ENCODE data around the gene SNAP91. TPM values are rescaled to one million over a fixed set of nuclear protein-coding genes. Genes with fewer than 3 reads are reported as not detected.
"Not testable (repeated sequence)": the region's sequence is repeated elsewhere in the genome, so short reads cannot be mapped to it uniquely, and the experiment has no call there.

Gene SNAP91, protein sequence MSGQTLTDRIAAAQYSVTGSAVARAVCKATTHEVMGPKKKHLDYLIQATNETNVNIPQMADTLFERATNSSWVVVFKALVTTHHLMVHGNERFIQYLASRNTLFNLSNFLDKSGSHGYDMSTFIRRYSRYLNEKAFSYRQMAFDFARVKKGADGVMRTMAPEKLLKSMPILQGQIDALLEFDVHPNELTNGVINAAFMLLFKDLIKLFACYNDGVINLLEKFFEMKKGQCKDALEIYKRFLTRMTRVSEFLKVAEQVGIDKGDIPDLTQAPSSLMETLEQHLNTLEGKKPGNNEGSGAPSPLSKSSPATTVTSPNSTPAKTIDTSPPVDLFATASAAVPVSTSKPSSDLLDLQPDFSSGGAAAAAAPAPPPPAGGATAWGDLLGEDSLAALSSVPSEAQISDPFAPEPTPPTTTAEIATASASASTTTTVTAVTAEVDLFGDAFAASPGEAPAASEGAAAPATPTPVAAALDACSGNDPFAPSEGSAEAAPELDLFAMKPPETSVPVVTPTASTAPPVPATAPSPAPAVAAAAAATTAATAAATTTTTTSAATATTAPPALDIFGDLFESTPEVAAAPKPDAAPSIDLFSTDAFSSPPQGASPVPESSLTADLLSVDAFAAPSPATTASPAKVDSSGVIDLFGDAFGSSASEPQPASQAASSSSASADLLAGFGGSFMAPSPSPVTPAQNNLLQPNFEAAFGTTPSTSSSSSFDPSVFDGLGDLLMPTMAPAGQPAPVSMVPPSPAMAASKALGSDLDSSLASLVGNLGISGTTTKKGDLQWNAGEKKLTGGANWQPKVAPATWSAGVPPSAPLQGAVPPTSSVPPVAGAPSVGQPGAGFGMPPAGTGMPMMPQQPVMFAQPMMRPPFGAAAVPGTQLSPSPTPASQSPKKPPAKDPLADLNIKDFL
- total RNA-seq (2014; rRNA removed; shearing (Covaris generic)), result not detected in 2 replicates

DNA sequence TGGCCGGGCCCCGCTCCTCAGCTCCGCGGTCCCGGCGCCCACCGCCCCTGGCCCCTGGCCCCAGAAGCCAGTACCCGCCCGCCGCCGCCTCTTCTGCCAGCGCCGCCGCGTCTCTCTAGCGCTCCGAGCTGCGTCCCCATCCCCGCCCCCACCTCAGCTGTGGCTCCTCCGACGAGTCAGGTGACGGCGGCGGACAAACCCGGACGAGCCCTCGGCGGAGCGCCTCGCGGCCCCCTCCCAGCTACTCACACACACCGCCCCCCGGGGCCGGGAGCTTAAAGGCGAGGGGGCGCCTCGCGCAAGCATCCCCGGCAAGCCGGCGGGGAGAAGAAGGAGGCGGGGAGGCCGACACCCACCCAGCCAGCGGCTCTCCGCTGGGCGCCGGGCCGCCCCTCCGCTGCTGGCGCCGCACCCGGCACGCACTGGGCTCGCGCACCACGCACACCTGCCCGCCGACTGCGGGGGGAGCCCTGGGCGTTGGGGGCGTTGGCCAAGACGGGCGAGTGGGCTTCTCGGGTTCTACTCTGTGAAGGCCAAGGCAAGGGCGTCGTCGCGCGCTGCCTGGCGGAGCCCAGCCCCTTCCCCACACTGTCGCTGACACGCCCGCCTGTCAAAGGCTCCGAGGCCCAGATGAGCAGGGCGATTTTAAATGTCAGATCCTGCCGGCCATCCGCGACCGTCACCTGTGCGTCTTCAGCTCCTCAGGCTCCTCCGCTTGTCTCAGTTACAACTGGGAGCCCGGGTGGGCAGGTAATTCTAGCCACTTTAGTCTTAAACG, at the start of gene SNAP91:
Gene SNAP91 (minus strand): TSS at position 132 of the 778 bp plus-strand sequence. CDS start 1,174 bp downstream, outside the sequence.
- DNase-seq (ENCODE audit: low read depth), result no peak

DNA sequence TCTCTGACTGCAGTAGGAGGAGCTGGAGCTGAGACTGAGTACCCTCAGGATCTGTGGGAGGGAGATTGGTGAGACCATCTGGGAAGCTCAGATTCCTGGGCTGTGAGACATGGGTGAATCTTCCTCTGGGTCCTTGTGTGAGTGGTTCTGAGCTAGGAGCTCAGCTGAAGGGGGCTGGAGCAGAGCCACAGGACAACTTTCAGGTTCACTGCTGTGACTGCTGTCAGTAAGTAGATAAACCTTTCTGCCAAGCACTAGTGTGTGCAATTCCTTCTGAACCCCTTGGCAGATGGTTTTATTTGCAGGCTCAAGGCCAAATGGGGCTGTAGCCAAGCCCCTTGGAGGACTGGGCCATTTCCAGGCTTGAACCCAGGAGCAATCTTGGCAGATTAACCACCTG, 49.6 kb upstream of the SNAP91 start:
- no peak for DNase-seq (ENCODE audit: low read depth)

DNA sequence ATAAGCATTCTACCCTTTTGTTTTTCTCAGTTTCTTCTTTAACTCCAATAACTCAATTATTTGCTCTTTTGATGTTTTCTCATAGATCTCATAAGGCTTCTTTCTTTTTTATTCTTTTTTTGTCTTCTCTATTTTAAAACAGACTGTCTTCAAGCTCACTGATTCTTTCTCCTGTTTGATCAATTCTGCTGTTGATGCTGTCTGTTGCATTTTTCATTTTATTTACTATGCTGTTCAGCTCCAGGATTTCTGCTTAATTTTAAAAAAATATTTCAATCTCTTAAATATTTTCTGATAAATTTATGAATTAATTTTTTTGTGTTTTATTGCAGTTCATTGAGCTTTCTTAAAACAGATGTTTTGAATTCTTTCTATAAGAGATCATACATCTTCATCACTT, 48.1 kb upstream of the SNAP91 start:
- no peak for DNase-seq (ENCODE audit: low read depth)

DNA sequence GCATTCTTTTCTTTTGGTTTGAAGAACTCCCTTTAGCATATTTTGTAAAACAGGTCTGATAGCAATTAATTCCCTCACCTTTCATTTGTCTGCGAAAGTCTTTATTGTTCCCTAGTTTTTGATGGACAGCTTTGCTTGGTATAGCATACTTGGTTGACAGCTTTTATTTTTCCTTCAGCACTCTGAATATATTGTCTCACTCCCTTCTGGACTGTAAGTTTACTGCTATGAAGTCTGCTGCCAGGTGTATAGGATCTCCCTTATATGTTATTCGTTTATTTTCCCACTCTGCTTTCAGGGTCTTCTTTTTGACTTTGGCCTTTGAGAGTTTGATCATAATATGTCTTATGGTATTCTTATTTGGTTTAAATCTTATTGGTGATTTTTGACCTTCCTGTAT, 47.7 kb upstream of the SNAP91 start:
- no peak for DNase-seq (ENCODE audit: low read depth)

DNA sequence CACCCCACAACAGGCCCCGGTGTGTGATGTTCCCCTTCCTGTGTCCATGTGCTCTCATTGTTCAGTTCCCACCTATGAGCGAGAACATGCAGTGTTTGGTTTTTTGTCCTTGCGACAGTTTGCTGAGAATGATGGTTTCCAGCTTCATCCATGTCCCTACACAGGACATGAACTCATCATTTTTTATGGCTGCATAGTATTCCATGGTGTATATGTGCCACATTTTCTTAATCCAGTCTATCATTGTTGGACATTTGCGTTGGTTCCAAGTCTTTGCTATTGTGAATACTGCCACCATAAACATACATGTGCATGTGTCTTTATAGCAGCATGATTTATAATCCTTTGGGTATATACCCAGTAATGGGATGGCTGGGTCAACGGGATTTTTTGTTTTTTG, 43.5 kb upstream of the SNAP91 start:
- DNase-seq (ENCODE audit: low read depth), result not testable (repeated sequence)

DNA sequence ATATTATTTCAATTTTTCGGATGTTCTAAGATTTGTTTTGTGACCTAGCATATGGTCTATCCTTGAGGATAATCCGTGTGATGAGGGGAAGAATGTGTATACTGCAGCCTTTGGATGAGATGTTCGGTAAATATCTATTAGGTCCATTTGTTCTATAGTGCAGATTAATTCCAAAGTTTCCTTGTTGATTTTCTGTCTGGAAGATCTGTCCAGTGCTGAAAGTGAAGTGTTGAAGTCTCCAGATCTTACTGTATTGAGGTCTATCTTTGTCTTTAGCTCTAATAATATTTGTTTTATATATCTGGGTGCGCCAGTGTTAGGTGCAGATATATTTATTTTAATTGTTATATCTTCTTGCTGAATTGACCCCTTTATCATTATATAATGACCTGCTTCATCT, 32.2 kb upstream of the SNAP91 start:
- no peak for DNase-seq (ENCODE audit: low read depth)

DNA sequence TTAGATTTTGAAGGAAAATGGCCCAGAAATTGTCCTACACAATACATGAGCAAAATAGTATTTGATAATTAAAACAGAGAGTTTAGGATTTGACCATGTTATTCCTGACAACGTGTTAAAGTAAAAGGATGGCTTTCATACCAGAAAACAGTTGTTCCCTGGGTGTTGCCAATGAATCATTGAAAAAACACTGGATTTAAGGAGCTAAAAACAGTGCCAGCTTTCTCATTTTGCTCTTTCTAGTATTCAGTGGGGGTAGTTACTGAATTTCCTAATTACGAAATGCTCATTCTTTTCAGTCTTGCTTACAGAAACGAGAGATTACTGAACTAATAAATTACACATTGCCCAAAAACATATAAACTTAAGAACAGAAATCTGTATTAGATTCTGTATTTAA, 26.6 kb upstream of the SNAP91 start:
- DNase-seq (ENCODE audit: low read depth), result no peak

DNA sequence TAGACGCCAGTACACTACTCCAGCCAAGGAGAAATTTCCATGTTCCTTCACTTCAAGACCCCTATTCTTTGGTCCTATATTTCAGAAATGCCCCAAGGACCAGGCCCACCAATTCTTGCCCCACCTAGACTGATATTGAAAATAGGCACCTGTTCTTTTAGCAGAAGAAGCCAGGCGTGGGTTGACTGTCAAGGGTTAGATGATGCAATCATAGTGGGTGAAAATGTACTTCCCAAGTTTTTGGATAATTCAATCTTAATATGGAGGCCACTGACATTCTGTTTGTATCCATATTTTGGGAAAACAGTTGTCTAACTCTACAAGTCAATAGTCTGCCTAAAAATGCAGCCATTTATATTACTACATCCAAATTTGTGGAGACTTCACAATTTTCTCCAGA, 21.0 kb upstream of the SNAP91 start:
- no peak for DNase-seq (ENCODE audit: low read depth)

DNA sequence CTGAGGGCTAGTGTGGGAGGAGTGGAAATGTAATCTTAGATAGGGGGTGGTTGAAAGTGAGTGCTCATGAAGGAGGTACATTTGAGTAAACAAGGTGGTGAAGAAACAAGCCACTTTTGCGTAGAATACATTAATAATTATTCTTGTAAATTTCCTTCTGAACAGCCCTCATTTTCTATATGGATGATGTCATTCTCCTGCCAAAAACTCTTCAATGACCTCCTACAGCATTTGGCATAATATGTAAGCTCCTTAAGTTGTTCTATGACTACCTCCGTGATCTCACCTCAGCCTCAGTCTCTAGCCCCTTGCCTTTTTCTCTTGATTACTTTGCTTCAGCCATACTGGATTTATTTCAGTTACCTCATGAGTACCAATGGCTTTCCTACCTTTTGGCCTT, 14.0 kb upstream of the SNAP91 start:
- no peak for DNase-seq (ENCODE audit: low read depth)

DNA sequence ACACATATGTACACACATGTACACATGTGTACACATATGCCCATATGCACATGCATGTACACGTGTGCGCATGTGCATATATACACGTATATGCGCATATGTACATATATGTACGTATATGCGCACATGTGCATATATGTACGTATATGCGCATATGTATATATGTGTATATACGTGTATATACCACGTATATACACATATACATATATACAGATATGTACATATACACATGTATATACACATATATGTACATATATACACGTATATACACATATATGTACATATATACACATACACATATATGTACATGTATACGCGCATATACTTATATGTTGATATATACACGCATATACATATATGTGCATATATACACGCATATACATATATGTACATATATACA, 8.9 kb upstream of the SNAP91 start:
- no peak for DNase-seq (ENCODE audit: low read depth)

DNA sequence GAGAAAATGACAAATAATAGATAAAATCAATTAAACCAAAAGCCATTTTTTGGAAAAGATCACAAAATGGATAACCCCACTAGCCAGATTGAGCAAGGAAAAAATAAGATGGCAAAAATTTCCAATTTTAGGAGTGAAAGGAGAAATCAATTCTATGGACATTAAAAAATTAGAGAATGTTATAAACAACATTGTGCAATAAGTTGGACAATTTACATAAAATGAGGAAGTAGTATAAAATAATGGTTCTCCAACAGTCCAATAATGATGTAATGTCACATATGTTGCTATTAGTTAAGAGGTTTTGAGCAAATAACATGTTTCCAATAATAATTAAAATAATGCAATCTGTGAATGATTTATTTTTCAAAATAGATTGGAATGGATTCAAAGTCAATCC, 3.1 kb upstream of the SNAP91 start:
- no peak for DNase-seq (ENCODE audit: low read depth)

DNA sequence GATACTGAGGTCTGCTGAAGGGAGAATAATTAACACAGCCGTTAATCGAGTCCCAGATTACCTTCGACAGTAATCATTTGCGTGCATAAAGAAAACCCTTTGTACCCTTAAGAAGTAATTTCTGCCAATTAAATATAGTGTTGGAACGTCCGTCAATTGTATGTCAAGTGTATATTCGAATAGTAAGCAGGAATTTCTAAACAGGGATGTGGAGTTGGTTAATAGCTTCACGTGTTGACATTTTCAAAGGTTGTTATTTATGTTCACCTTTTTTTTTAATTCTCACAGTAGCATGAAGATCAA, 798 bp upstream of the SNAP91 start:
- no peak for DNase-seq (ENCODE audit: low read depth)

DNA sequence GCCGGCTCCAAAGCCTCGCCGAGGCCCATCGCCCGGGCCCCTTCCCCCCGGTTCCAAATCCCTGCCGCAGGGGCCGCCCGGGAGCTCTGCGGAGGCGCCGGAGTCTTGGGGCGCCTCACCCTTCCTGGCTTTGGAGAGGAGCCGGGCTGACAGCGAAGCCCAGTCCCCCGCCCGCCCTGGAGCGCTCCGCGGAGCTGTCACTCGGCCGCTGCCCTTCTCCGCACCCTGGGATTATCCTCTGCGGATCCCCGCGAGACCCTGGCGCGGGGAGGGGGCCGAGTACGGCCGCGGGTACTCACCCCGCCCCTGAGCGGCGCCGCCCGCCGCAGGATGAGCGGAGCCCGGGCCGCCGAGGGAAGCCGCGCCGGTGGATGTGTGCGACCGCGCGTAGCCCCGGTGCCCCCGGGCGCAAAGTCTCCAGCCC, 343 bp downstream of the SNAP91 start:
- DNase-seq (ENCODE audit: low read depth), result no peak

DNA sequence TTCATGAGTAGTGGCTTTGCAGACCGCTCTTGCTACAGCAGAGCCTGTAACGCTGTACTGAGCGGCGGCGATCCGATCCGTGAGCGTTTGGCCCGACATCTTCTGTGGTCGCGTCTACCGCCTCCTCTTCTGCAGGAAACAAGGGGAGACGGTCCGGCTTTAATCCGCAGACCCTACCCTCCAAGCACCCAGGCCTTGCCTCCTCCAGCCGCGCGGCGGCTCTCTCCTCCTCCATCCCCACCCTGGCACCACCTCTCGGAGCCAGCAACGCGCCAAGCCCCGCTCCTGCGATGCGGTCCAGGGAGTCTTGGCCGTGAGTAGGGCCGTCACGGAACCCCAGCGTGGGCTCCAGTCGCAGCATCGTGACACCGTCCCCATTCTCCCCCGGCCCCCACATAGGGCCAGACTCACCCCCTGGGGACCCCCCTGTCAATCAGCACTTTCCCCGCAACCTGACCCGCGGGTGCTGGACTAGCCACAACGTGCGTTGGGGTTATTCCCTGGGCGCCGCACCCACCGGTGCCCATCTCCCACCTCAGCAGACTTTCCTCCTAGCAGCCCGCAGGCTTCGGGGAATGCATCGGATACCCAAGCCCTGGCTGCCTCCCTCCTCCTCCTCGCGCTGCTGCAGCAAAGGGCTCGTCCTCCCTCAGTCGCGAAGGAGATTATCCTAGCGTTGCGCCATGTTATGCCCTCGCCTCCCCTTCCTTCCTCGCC, 914 bp downstream of the SNAP91 start:
- no peak for DNase-seq (ENCODE audit: low read depth)

DNA sequence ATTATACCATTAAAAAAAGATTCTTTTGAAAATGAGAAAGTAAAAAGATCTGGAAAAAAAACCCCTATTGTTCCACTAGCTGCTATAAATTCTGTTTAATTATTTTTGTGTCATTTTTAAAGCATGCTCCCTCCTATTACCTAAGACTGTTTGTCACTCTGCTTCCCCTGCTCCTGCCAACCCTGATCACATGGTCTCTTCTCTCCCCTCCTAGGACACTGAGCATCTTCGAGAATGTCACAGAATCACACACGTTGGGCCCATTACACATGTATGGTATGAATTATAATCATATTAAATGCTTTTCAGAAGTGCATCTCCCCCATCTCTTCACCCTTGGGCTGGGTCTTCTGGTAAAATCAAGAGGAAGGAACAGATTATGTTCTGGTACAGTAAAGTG, 6.2 kb downstream of the SNAP91 start:
- no peak for DNase-seq (ENCODE audit: low read depth)

DNA sequence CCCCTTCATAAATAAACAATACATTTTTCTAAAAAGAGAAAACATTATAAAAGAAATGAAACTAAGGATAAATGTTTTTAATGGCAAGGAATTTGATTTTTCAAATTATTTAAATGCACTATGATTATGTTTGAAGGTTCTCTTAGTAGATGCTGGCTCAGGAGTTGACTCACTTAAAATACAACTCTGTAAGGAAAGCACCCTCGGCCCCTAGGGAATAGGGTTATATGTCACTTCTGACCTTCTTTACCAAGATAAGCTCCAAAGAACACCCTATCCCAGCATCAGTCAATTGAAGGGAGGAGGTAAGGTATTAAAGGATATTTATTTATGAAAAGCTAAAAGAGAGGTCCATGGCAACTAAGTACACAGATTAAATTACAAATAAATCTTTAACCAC, 6.8 kb downstream of the SNAP91 start:
- no peak for DNase-seq (ENCODE audit: low read depth)

DNA sequence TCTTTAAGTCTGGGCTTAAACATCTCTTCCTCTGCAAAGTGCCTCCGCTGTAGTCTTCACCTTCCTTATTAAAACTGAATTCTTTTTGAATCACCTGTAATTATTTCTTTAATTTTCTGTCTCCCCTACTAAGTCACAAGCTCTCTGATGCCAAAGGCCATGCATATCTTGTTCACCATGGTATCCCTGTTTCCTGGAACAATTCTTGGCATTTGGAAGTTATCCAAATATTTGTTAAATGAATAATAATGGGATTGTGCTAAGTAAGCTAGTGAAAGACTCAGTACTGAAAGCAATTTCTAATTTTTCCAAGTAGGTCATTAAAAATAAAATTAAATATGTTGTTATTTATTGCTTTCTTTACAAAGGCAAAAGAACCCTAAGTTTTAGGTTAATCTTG, 12.2 kb downstream of the SNAP91 start:
- DNase-seq (ENCODE audit: low read depth), result no peak

DNA sequence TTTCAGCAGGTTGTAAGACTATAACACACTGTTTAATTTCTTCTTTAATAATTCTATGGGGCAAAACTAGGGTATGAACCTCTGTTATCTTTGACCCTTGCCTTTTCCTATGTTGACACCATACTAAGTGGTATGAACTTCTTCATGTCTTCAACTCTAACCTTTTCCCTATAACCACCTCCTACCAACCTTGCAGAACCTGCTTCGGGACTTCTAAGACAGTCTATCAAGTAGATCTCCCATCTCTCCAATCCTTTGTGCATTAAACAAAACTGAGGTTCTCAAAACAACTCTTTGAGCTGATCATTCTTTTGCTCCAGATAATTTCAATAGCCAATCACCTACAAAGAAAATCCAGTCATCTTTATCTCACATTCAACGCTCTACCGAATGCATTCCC, 23.4 kb downstream of the SNAP91 start:
- DNase-seq (ENCODE audit: low read depth), result no peak

DNA sequence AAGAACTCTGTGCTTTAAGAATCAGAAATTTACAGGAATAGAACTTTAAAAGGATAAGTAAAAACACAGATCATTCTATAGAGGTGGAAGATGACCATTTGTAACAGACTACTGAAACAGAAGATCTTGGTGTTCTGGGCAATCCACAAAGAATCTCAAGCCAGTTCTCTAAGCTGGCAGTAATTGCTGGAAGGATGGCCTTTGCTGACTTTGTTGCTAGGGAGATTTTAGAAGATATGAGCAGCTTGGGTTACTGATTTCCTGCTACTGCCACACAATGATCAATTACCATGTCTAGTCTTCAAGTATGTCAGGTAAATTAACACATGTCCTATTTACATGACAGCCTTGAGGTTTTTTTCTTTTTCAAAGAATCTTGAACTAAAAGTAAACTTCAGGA, 31.1 kb downstream of the SNAP91 start:
- DNase-seq (ENCODE audit: low read depth), result no peak

DNA sequence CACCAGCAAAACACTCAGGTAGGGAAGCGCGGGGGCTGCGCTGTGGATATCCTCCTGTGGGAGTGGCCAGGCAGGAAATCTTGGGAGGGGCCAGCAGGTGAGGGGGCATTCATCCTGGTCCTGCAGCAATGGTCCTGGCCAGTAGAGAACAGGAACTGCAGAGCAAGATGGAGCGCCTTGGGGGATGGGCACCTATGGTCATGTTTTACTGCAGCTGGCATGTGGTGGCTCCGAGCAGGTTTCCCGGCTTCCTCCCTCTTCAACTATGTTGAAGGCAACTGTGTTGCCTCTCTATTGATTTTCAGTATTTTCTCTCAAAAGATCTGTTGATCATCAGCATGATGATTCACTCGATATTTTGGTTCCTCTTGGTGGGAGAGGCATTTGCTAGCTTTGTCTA, 70.9 kb downstream of the SNAP91 start:
- DNase-seq (ENCODE audit: low read depth), result no peak

DNA sequence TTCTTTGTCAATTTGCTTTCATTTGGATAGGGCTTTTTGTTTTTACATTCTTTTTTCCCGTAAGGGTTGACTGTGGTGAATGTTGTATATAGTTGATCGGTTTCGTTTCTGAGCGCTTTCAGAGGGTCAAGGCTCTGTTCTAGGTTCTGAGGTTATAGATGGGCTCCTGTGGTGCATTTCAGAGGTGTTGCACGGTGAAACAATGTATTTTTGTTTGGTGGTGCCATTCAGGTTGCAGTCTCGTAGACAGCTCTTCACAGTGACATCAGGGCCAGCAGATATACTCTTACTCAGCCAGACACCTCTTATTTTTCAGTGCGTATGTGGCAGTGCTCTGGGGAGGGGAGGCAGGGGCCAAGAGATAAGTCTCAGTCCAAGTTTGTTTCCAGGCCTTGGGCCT, 72.1 kb downstream of the SNAP91 start:
- no peak for DNase-seq (ENCODE audit: low read depth)

DNA sequence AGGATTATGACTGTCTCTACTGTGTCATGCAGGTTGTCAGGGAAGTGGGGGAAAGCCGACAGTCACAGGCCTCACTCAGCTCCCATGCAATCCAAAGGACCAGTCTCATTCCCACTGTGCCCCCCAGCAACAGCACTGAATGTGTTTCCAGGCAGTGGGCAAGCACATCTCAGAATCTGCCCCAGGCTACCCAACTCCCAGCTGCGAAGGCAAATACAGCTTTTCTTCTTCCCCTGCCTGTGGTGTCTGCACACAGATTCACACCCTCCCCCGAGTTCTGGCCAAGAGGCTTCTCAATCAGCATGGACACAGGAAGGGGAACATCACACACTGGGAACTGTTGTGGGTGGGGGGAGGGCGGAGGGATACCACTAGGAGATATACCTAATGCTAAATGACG, 75.3 kb downstream of the SNAP91 start:
- no peak for DNase-seq (ENCODE audit: low read depth)

All from RPMI7951 (cell line).